Mesenchymal stem cell (in vitro differentiated cells and primary cell): Measurements from ENCODE around the gene GPR148. TPM values are rescaled to one million over a fixed set of nuclear protein-coding genes. Genes with fewer than 3 reads are reported as not detected.
A peak's percentile ranks its signal among the peaks of the same experiment; 100 is the strongest.
"Not testable (repeated sequence)": the region's sequence is repeated elsewhere in the genome, so short reads cannot be mapped to it uniquely, and the experiment has no call there.

ENCODE experiments used
- DNase-seq: peaks from one replicate; pipeline ENCODE4 v3.0.0-alpha.2; 2013
- H2AFZ ChIP-seq: one replicate; pipeline ENCODE4 v1.6.1; 2013; ENCODE audit warnings: low read depth, mild to moderate bottlenecking, control low read depth, inconsistent platforms, low read length, moderate library complexity
- H2AK5ac ChIP-seq: 2 replicates; pipeline ENCODE4 v1.6.1; 2013; ENCODE audit warnings: low read length, moderate library complexity, mild to moderate bottlenecking, inconsistent platforms; ENCODE audit not compliant: severe bottlenecking
- H2BK120ac ChIP-seq: one replicate; pipeline ENCODE4 v1.6.1; 2013; ENCODE audit warnings: low read depth, mild to moderate bottlenecking, inconsistent platforms, low read length, moderate library complexity
- H2BK12ac ChIP-seq, 2 experiments: one replicate each; pipeline ENCODE4 v1.6.1; 2013; ENCODE audit warnings: inconsistent platforms in 2 of 2, low read length in 2 of 2, mild to moderate bottlenecking in 2 of 2, moderate library complexity in 2 of 2, control low read depth in 1 of 2
- H2BK15ac ChIP-seq: one replicate; pipeline ENCODE4 v1.6.1; 2013; ENCODE audit warnings: mild to moderate bottlenecking, low read depth, inconsistent platforms; ENCODE audit not compliant: poor library complexity, severe bottlenecking
- H2BK5ac ChIP-seq: 2 replicates; pipeline ENCODE4 v1.6.1; 2013; ENCODE audit warnings: low read depth, mild to moderate bottlenecking, low read length, control low read depth, inconsistent platforms; ENCODE audit not compliant: poor library complexity, severe bottlenecking
- H3K14ac ChIP-seq, 2 experiments: one replicate each; pipeline ENCODE4 v1.6.1; 2013; ENCODE audit warnings: inconsistent platforms in 2 of 2, low read length in 2 of 2, control low read depth in 1 of 2, mild to moderate bottlenecking in 1 of 2, moderate library complexity in 1 of 2
- H3K18ac ChIP-seq, 2 experiments: one replicate each; pipeline ENCODE4 v1.6.1; 2013; ENCODE audit warnings: inconsistent platforms in 2 of 2, low read length in 2 of 2, control low read depth in 1 of 2, low read depth in 1 of 2, mild to moderate bottlenecking in 1 of 2
- H3K23ac ChIP-seq, 2 experiments: one replicate each; pipeline ENCODE4 v1.6.1; 2013; ENCODE audit warnings: inconsistent platforms in 2 of 2, low read length in 2 of 2, mild to moderate bottlenecking in 2 of 2, moderate library complexity in 2 of 2, control low read depth in 1 of 2
- H3K27ac ChIP-seq: 2 replicates; pipeline ENCODE4 v1.5.1; 2013; ENCODE audit warnings: mild to moderate bottlenecking, moderate library complexity, low read length, control low read depth, inconsistent platforms; ENCODE audit not compliant: poor library complexity, severe bottlenecking
- H3K27me3 ChIP-seq, 2 experiments: 2 replicates each; pipeline versions ENCODE4 v1.6.1 to v1.7.0; 2013; ENCODE audit warnings: low read length in 2 of 2, mild to moderate bottlenecking in 2 of 2, moderate library complexity in 2 of 2, control low read depth in 1 of 2, inconsistent platforms in 1 of 2; ENCODE audit not compliant: control insufficient read depth in 1 of 2, insufficient read depth in 1 of 2
- H3K36me3 ChIP-seq, 2 experiments: 2 replicates each; pipeline versions ENCODE4 v1.6.1 to v1.7.0; 2013; ENCODE audit warnings: low read length in 2 of 2, control low read depth in 1 of 2, inconsistent platforms in 1 of 2, low read depth in 1 of 2, mild to moderate bottlenecking in 1 of 2; ENCODE audit not compliant: insufficient read depth in 2 of 2, control insufficient read depth in 1 of 2
- H3K4ac ChIP-seq, 2 experiments: one replicate each; pipeline ENCODE4 v1.6.1; 2013; ENCODE audit warnings: inconsistent platforms in 2 of 2, low read length in 2 of 2, mild to moderate bottlenecking in 2 of 2, moderate library complexity in 2 of 2, control low read depth in 1 of 2, low read depth in 1 of 2
- H3K4me1 ChIP-seq: 2 replicates; pipeline ENCODE4 v1.6.1; 2013; ENCODE audit warnings: low read depth, low read length, control low read depth; ENCODE audit not compliant: control insufficient read depth, insufficient read depth
- H3K4me2 ChIP-seq: 2 replicates; pipeline ENCODE4 v1.6.1; 2013; ENCODE audit warnings: low read length, mild to moderate bottlenecking, inconsistent platforms; ENCODE audit not compliant: poor library complexity, severe bottlenecking
- H3K4me3 ChIP-seq, 2 experiments: 2 replicates each; pipeline versions ENCODE4 v1.5.1 to v1.7.0; 2013; ENCODE audit warnings: low read length in 2 of 2, mild to moderate bottlenecking in 2 of 2, control low read depth in 1 of 2, low read depth in 1 of 2; ENCODE audit not compliant: insufficient read depth in 1 of 2
- H3K79me1 ChIP-seq: replicated peaks from 2 replicates; pipeline ENCODE4 v1.6.1; 2013; ENCODE audit warnings: mild to moderate bottlenecking, control low read depth, low read length, inconsistent platforms; ENCODE audit not compliant: poor library complexity, severe bottlenecking
- H3K9ac ChIP-seq: 2 replicates; pipeline ENCODE4 v1.7.0; 2013; ENCODE audit warnings: mild to moderate bottlenecking, low read length, moderate library complexity
- H3K9me3 ChIP-seq: 2 replicates; pipeline ENCODE4 v1.7.0; 2013; ENCODE audit warnings: mild to moderate bottlenecking, low read length; ENCODE audit not compliant: control insufficient read depth
- H4K8ac ChIP-seq: one replicate; pipeline ENCODE4 v1.6.1; 2013; ENCODE audit warnings: inconsistent platforms, mild to moderate bottlenecking, low read length, moderate library complexity
- H4K91ac ChIP-seq: one replicate; pipeline ENCODE4 v1.6.1; 2013; ENCODE audit warnings: mild to moderate bottlenecking, low read length, inconsistent platforms
- WGBS: methylation state at CpG from one replicate; pipeline ENCODE4 v1.1.7; 2013; ENCODE audit warnings: mixed read lengths; 5-methylcytosine and 5-hydroxymethylcytosine counted together
- polyA plus RNA-seq, 2 experiments: library from polyadenylated mRNA; stranded (reverse); fragments of 200-250 nt; gene quantifications; one replicate each; pipeline ENCODE4 v1.2.3, GENCODE V29; 2013

Gene GPR148, protein sequence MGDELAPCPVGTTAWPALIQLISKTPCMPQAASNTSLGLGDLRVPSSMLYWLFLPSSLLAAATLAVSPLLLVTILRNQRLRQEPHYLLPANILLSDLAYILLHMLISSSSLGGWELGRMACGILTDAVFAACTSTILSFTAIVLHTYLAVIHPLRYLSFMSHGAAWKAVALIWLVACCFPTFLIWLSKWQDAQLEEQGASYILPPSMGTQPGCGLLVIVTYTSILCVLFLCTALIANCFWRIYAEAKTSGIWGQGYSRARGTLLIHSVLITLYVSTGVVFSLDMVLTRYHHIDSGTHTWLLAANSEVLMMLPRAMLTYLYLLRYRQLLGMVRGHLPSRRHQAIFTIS
- polyA plus RNA-seq (2013, experiment 1 of 2): not detected
- not detected for polyA plus RNA-seq (2013, experiment 2 of 2)

DNA sequence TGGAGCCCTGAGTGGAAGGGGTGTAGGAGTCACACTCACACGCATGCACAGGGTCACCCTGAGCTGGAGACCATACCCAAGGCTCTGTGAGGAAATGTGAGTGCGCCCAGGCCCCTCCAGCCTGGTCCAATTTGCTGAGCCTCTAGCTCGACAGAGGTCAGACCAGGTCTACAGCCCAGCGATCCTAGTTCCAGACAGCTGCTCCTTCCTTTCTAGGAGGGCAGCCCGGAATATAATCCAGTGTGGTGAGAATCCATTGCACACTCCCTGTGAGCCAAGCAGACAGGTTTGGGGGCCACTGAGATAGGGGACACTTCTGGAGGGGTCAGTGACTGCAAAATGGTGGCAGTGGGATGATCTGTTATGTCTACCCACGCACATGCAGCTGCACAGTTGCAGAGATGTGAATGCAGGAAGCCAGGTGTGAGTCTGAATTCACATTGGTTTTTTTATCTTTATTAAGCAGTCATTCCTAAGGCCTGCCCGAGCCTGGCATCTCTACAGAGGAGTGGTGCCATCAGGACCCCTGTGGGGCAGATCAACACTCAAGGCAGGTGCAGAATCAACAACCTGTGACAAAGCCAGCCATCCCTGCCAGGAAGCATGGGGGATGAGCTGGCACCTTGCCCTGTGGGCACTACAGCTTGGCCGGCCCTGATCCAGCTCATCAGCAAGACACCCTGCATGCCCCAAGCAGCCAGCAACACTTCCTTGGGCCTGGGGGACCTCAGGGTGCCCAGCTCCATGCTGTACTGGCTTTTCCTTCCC is at the start of gene GPR148:
Gene GPR148, plus strand, starts transcription at position 522 of the 768 bp plus-strand sequence. Its CDS starts 82 bp downstream, at position 604.
- H2BK120ac ChIP-seq: no peak within 1 kb of the TSS
- peak within 1 kb of the TSS in 1 of 2 experiments; percentile 80 for H3K4me3 ChIP-seq
- no peak within 1 kb of the TSS for H2AK5ac ChIP-seq
- no peak within 1 kb of the TSS for H2BK15ac ChIP-seq
- no peaks in the 10 kb centered on the region for H3K36me3 ChIP-seq
- DNase-seq: no peak
- H3K27me3 ChIP-seq: peaks cover 5 to 8% of the 10 kb centered on the region in 2 experiments
- peaks cover 17% of the 10 kb centered on the region for H3K4me1 ChIP-seq
- H3K79me1 ChIP-seq: no peaks in the 10 kb centered on the region
- 88% methylated on average over 8 of the region's 8 CpGs for WGBS
- no peak within 1 kb of the TSS for H3K23ac ChIP-seq
- no peak within 1 kb of the TSS for H3K9ac ChIP-seq
- H3K18ac ChIP-seq: no peak within 1 kb of the TSS
- H3K27ac ChIP-seq: no peak within 1 kb of the TSS
- no peak within 1 kb of the TSS for H3K4ac ChIP-seq
- peak within 1 kb of the TSS; percentile 20 for H2AFZ ChIP-seq
- H2BK12ac ChIP-seq: no peak within 1 kb of the TSS
- H3K4me2 ChIP-seq: no peak within 1 kb of the TSS
- no peak within 1 kb of the TSS for H3K14ac ChIP-seq
- no peaks in the 10 kb centered on the region for H3K9me3 ChIP-seq
- no peak within 1 kb of the TSS for H2BK5ac ChIP-seq
- no peak within 1 kb of the TSS for H4K8ac ChIP-seq
- peak within 1 kb of the TSS; percentile 20 for H4K91ac ChIP-seq

DNA sequence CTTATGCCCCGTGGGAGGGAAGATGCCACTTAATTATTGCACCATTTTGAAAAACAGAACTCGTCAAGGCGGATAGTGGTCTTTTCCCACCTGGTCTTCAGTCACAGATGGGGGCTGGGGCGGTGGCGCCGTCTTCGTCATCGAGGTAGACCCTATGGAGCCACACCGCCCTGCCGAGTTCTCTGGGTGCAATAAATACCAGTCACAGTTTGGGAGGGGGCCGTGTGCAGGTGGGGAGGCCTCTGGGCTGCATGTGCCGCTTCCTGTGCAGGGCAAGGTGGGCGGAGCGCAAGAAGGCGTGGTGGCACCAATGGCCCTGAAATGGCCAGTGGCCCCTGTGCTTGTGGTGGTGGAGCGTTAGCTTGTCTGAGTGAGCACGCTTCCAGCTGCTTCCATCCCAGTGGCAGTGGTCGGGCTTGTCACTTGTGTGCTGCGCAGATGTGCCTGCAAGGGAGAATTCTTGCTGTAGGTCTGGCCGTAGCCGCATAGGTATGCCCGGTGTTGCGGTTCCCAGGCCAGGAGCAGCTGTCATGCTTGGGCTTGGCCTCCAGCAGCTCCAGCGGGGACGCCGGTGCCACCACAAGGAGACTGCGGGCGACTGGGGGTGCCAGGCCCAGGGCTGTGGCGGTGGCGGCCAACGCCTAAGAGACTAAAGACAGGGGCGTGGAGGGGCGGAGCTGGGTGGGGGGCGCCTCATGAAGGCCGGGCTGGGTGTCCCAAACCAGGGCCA is 36.7 kb upstream of the GPR148 start:
- H3K27ac ChIP-seq, H3K4ac ChIP-seq, H3K36me3 ChIP-seq, H2BK15ac ChIP-seq, H3K27me3 ChIP-seq, H2BK120ac ChIP-seq, H3K4me1 ChIP-seq, H3K4me2 ChIP-seq, H3K79me1 ChIP-seq, H3K14ac ChIP-seq, H4K91ac ChIP-seq, H2BK5ac ChIP-seq, H2AFZ ChIP-seq, H3K9ac ChIP-seq, H3K18ac ChIP-seq, H3K4me3 ChIP-seq, H4K8ac ChIP-seq, H2AK5ac ChIP-seq, H2BK12ac ChIP-seq, H3K9me3 ChIP-seq, DNase-seq, H3K23ac ChIP-seq: not testable (repeated sequence)
- 86% methylated on average over 8 of the region's 35 CpGs for WGBS

DNA sequence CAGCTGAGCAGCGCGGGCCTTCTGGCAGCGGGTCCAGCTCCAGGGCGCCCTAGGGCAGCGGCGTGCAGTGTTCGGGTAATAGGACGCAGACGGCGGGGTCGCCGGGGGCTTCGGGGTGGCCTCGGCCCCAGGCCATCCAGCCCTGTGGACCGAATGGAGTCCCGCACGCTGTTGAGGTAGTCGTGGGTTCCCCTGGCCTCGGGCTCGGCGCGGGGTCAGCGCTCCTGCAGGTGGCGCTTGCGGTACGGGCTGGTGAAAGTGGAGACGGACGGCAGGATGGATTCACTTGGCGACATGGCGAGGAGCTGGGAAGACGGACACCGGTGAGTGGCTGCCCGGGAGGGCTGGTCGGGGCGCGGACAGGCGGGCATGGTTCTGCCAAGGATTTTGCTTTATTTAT is 35.4 kb upstream of the GPR148 start:
- H3K27me3 ChIP-seq, H4K8ac ChIP-seq, H3K79me1 ChIP-seq, H2BK12ac ChIP-seq, H4K91ac ChIP-seq, H2AFZ ChIP-seq, H2AK5ac ChIP-seq, H3K23ac ChIP-seq, H3K14ac ChIP-seq, H3K4me2 ChIP-seq, DNase-seq, H3K4me3 ChIP-seq, H2BK5ac ChIP-seq, H3K36me3 ChIP-seq, H3K4ac ChIP-seq, H3K18ac ChIP-seq, H3K9me3 ChIP-seq, H3K9ac ChIP-seq, H3K4me1 ChIP-seq, H2BK120ac ChIP-seq, H2BK15ac ChIP-seq, H3K27ac ChIP-seq: not testable (repeated sequence)
- 14% methylated on average over 6 of the region's 37 CpGs for WGBS

DNA sequence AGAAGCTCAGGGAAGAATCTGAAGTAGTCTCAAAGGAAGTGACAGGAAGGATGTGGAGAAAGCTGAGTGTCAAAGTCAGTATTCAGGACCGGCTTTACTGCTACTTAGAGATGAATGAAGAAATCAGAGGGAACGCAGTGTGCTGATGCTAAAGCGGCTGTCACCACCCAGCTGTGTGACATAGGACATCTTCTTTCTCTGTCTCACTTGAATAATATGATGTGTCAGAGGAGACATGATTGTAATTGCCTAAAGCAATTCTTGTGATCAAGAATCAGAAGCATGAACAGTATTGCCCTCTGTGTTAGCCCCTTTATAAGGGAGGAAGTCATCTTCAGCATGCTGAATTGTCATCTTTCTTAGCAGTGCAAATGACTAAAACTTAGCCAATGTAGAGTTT is 25.6 kb upstream of the GPR148 start:
- WGBS: 90% methylated on average over 3 of the region's 3 CpGs
- not testable (repeated sequence) for H3K36me3 ChIP-seq, H3K4me2 ChIP-seq, H4K91ac ChIP-seq, H3K4me1 ChIP-seq, H3K4ac ChIP-seq, H2BK12ac ChIP-seq, H2BK15ac ChIP-seq, H3K79me1 ChIP-seq, H3K27me3 ChIP-seq, H3K9me3 ChIP-seq, H2AFZ ChIP-seq, H2BK120ac ChIP-seq, H3K14ac ChIP-seq, H3K4me3 ChIP-seq, H3K18ac ChIP-seq, H2AK5ac ChIP-seq, H2BK5ac ChIP-seq, H3K9ac ChIP-seq, H4K8ac ChIP-seq, H3K23ac ChIP-seq, H3K27ac ChIP-seq, DNase-seq
